HEK293 (cell line): ENCODE results near the gene XPR1.

Experiments
- CTCF ChIA-PET: fragments of 350-600 bp; formaldehyde crosslinking; extraction: SDS; loops from one replicate; lab custom pipeline; 2021; ENCODE audit warnings: antibody characterized with exemption; lab: Yijun Ruan, JAX
- POLR2A ChIA-PET: fragments of 300-600 bp; formaldehyde crosslinking; extraction: SDS; loops from one replicate; lab custom pipeline; 2020; ENCODE audit warnings: antibody characterized with exemption, inconsistent platforms; lab: Yijun Ruan, JAX
- H3K27ac ChIP-seq: fragments of 200-500 bp; sonication (Bioruptor generic); 2 replicates; pipeline ENCODE4 v1.5.1; 2014; ENCODE audit warnings: low read depth, low read length, control low read depth, inconsistent platforms; ENCODE audit errors: extremely low read depth
- H3K36me3 ChIP-seq, 2 experiments: fragments of 200-500 bp in 1 of 2; sonication (Bioruptor generic) in 1 of 2; 1 replicate in 1 of 2; 2 replicates in 1 of 2; pipeline ENCODE4 v1.5.1; 2014 to 2017; ENCODE audit warnings: inconsistent platforms in 2 of 2, low read length in 2 of 2; ENCODE audit not compliant: control insufficient read depth in 2 of 2, insufficient read depth in 1 of 2
- H3K4me1 ChIP-seq: fragments of 200-500 bp; sonication (Bioruptor generic); 2 replicates; pipeline ENCODE4 v1.5.1; 2014; ENCODE audit warnings: mild to moderate bottlenecking, low read length, inconsistent platforms; ENCODE audit not compliant: control insufficient read depth, insufficient read depth
- H3K4me3 ChIP-seq: 2 replicates; pipeline ENCODE4 v1.5.1; 2011; ENCODE audit warnings: low read depth, mild to moderate bottlenecking, control low read depth, low read length, moderate library complexity
- H3K9me3 ChIP-seq: fragments of 200-500 bp; sonication (Bioruptor generic); 2 replicates; pipeline ENCODE4 v1.5.1; 2014; ENCODE audit warnings: low read depth, low read length, inconsistent platforms; ENCODE audit not compliant: control insufficient read depth, insufficient read depth
- GLI4 ChIP-seq: fragments of 450-650 bp; formaldehyde crosslinking; IDR thresholded peaks from 2 replicates; pipeline ENCODE4 v1.5.1; 2016; ENCODE audit warnings: missing biosample characterization, missing genetic modification characterization
- INSM2 ChIP-seq: fragments of 450-650 bp; formaldehyde crosslinking; IDR thresholded peaks from 2 replicates; pipeline ENCODE4 v1.5.1; 2016; ENCODE audit warnings: missing biosample characterization, missing genetic modification characterization
- KLF7 ChIP-seq: fragments of 450-650 bp; formaldehyde crosslinking; IDR thresholded peaks from 2 replicates; pipeline ENCODE4 v1.5.1; 2016; ENCODE audit warnings: missing biosample characterization, missing genetic modification characterization, borderline replicate concordance
- ZFP41 ChIP-seq: fragments of 450-650 bp; formaldehyde crosslinking; IDR thresholded peaks from 2 replicates; pipeline ENCODE4 v1.5.1; 2016; ENCODE audit warnings: missing biosample characterization, missing genetic modification characterization, borderline replicate concordance
- ZNF146 ChIP-seq: fragments of 450-650 bp; formaldehyde crosslinking; IDR thresholded peaks from 2 replicates; pipeline ENCODE4 v1.5.1; 2016; ENCODE audit warnings: missing biosample characterization, missing genetic modification characterization
- ZNF148 ChIP-seq: fragments of 450-650 bp; formaldehyde crosslinking; IDR thresholded peaks from 2 replicates; pipeline ENCODE4 v1.5.0; 2017; ENCODE audit warnings: missing biosample characterization, missing genetic modification characterization, borderline replicate concordance
- ZNF157 ChIP-seq: fragments of 450-650 bp; formaldehyde crosslinking; IDR thresholded peaks from 2 replicates; pipeline ENCODE4 v1.5.1; 2016; ENCODE audit warnings: missing biosample characterization, missing genetic modification characterization
- ZNF174 ChIP-seq: fragments of 450-650 bp; formaldehyde crosslinking; IDR thresholded peaks from 2 replicates; pipeline ENCODE4 v1.5.0; 2017; ENCODE audit warnings: missing biosample characterization, mild to moderate bottlenecking, missing genetic modification characterization
- ZNF530 ChIP-seq: fragments of 450-650 bp; formaldehyde crosslinking; IDR thresholded peaks from 2 replicates; pipeline ENCODE4 v1.5.1; 2016; ENCODE audit warnings: low read depth, missing biosample characterization, missing genetic modification characterization
- ZNF660 ChIP-seq: fragments of 450-650 bp; IDR thresholded peaks from 2 replicates; pipeline ENCODE4 v1.5.1; 2018; ENCODE audit warnings: missing biosample characterization, mild to moderate bottlenecking, missing genetic modification characterization
- ZNF777 ChIP-seq: fragments of 450-650 bp; formaldehyde crosslinking; IDR thresholded peaks from 2 replicates; pipeline ENCODE4 v1.5.1; 2017; ENCODE audit warnings: missing biosample characterization, missing genetic modification characterization, borderline replicate concordance
- TF ChIP-seq, protein P1 (sequence below): fragments of 450-650 bp; IDR thresholded peaks from 2 replicates; pipeline ENCODE4 v1.5.1; 2018; ENCODE audit warnings: missing biosample characterization, mild to moderate bottlenecking, missing genetic modification characterization
- TF ChIP-seq, protein P2 (sequence below): fragments of 450-650 bp; formaldehyde crosslinking; optimal IDR thresholded peaks from 2 replicates; pipeline ENCODE3; 2016; ENCODE audit warnings: missing biosample characterization, mild to moderate bottlenecking, missing genetic modification characterization
- TF ChIP-seq, protein P3 (sequence below): fragments of 450-650 bp; formaldehyde crosslinking; IDR thresholded peaks from 2 replicates; pipeline ENCODE4 v1.5.1; 2016; ENCODE audit warnings: missing biosample characterization, missing genetic modification characterization

Gene XPR1

DNA sequence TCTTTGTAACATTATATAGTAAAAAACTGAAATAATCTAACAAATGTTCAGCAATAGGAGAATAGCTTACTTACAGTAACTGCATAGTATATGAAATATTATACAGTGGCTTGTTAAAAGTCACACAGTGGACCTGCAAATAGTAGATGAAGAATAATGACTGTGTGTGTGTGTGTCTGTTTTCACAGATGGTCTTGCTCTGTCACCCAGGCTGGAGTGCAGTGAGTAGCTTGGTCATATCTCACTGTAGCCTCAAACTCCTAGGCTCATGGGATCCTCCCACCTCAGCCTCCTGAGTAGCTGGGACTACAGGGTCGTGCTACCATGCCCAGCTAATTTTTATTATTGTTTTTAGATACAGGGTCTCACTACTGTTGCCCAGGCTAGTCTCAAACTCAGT, 213.5 kb downstream of the XPR1 start (continued):
- no peak for TF ChIP-seq ZNF148 (tag by site-specific recombination)
- TF ChIP-seq, protein P1, sequence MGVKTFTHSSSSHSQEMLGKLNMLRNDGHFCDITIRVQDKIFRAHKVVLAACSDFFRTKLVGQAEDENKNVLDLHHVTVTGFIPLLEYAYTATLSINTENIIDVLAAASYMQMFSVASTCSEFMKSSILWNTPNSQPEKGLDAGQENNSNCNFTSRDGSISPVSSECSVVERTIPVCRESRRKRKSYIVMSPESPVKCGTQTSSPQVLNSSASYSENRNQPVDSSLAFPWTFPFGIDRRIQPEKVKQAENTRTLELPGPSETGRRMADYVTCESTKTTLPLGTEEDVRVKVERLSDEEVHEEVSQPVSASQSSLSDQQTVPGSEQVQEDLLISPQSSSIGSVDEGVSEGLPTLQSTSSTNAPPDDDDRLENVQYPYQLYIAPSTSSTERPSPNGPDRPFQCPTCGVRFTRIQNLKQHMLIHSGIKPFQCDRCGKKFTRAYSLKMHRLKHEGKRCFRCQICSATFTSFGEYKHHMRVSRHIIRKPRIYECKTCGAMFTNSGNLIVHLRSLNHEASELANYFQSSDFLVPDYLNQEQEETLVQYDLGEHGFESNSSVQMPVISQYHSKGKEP, result no peak
- no peak for TF ChIP-seq ZNF660

GRCh38 chr1:180848191-180848590, 216.4 kb downstream of the XPR1 start:
- ChIA-PET CTCF (interaction anchor here (0.9 to 1.0 kb wide), 2 partner anchors 16 to 315 kb away, joined by 3 read pairs; no protein-coding TSS in a partner anchor), POLR2A (no interaction called here)
- no peak overlapping the region for H3K4me3 ChIP-seq
- TF ChIP-seq ZNF174 (tag by site-specific recombination) (no peak), ZNF146 (tag by site-specific recombination) (peak; percentile 34; the same call in 1 of the 2 replicates)
- no peaks in the 10 kb centered on the region for H3K36me3 ChIP-seq
- no peaks in the 10 kb centered on the region for H3K9me3 ChIP-seq
- no peaks in the 10 kb centered on the region; the same call in 1 of the 2 replicates for H3K4me1 ChIP-seq
- H3K27ac ChIP-seq, result no peak overlapping the region

DNA sequence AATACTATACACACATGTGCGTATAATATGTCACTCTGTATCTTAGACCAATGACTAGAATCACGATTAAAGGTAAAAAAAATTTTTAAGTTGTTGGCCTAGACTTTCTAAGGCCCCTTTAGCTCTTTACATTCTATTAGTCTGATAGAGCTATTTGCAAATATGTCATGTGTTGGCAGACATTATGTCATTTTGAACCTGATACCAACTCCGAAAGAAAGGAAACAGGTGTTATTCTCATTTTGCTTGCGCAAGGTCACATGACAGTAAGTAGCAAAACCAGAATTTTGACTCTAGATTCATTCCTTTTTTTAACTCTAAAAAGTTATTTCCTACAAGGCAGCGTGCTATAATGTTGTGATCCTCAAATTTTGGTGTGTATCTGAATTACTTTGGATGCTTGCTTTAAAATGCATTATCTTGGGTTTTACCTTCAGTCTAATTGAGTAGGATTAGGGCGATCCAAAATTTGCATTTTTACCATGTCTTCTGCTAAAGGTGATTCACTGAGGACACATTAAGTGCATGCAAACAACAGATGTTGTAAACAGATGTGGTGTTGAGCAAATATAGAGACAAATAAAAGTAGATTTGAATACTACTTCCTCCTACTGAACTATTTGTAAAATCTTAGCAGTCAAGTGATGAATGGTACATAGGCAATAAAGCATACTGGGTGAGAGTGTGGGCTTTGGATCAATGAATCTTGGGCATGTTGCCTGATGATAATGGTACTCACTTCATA, 217.4 kb downstream of the XPR1 start:
- H3K27ac ChIP-seq, result no peak overlapping the region
- ChIA-PET POLR2A (no interaction called here), CTCF (interaction anchor here (0.6 kb wide), 1 partner anchor 1251 kb away, joined by 3 read pairs; no protein-coding TSS in a partner anchor)
- H3K4me3 ChIP-seq, result no peak overlapping the region
- no peaks in the 10 kb centered on the region for H3K4me1 ChIP-seq
- no peaks in the 10 kb centered on the region for H3K36me3 ChIP-seq
- no peaks in the 10 kb centered on the region for H3K9me3 ChIP-seq
- TF ChIP-seq ZNF157, result no peak
- TF ChIP-seq INSM2 (tag by site-specific recombination), result no peak
- TF ChIP-seq ZNF777, result no peak
- no peak for TF ChIP-seq KLF7 (tag by site-specific recombination)
- TF ChIP-seq, protein P2, sequence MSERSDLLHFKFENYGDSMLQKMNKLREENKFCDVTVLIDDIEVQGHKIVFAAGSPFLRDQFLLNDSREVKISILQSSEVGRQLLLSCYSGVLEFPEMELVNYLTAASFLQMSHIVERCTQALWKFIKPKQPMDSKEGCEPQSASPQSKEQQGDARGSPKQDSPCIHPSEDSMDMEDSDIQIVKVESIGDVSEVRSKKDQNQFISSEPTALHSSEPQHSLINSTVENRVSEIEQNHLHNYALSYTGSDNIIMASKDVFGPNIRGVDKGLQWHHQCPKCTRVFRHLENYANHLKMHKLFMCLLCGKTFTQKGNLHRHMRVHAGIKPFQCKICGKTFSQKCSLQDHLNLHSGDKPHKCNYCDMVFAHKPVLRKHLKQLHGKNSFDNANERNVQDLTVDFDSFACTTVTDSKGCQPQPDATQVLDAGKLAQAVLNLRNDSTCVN (tag by site-specific recombination), result no peak
- TF ChIP-seq, protein P3, sequence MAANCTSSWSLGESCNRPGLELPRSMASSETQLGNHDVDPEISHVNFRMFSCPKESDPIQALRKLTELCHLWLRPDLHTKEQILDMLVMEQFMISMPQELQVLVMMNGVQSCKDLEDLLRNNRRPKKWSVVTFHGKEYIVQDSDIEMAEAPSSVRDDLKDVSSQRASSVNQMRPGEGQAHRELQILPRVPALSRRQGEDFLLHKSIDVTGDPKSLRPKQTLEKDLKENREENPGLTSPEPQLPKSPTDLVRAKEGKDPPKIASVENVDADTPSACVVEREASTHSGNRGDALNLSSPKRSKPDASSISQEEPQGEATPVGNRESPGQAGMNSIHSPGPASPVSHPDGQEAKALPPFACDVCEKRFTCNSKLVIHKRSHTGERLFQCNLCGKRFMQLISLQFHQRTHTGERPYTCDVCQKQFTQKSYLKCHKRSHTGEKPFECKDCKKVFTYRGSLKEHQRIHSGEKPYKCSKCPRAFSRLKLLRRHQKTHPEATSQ (tag by site-specific recombination), result no peak
- no peak for TF ChIP-seq ZFP41 (tag by site-specific recombination)
- no peak for TF ChIP-seq GLI4 (tag by site-specific recombination)
- no peak for TF ChIP-seq ZNF530 (tag by site-specific recombination)
- TF ChIP-seq, all 188 proteins: peak for 0
